ENCODE results near the gene NEK4.

GRCh38 chr3:52792961-52793695 lies 22.4 kb upstream of the NEK4 start:
- TF ChIP-seq TAF1 (IDR thresholded peaks at IDR 0.05; ENCODE audit: borderline replicate concordance, low read depth, low read length) (no peak), EP300 (IDR thresholded peaks at IDR 0.05; ENCODE audit: borderline replicate concordance in 1 of 2, control insufficient read depth in 1 of 2, low read depth in 2 of 2, low read length in 2 of 2) (no peak), TCF7 (IDR thresholded peaks at IDR 0.05; ENCODE audit: borderline replicate concordance) (no peak), BHLHE40 (IDR thresholded peaks at IDR 0.05; ENCODE audit: borderline replicate concordance in 1 of 2, low read depth in 2 of 2, low read length in 1 of 2) (no peak), CTCF (IDR thresholded peaks at IDR 0.05 in 2 of 3, conservative IDR thresholded peaks at IDR 0.05 in 1 of 3; ENCODE audit: control insufficient read depth in 2 of 3, extremely low read depth in 1 of 3, insufficient read depth in 1 of 3, low read depth in 3 of 3, low read length in 3 of 3) (no peak), E2F4 (IDR thresholded peaks at IDR 0.05; ENCODE audit: low read depth, low read length) (no peak), EZH2 (IDR thresholded peaks at IDR 0.05; ENCODE audit: borderline replicate concordance, control insufficient read depth, low read depth, low read length) (no peak), FOXM1 (IDR thresholded peaks at IDR 0.05; ENCODE audit: low read depth, low read length) (no peak)

Data from GM12878 (cell line).